Tibial nerve (tissue), 4 donors: ENCODE data around the gene SPATS2L. TPM values are rescaled to one million over a fixed set of nuclear protein-coding genes. Genes with fewer than 3 reads are reported as not detected.

Source experiments
- DNase-seq, 2 donors: peaks; one replicate each; pipeline ENCODE4 v3.0.0-alpha.2; 2019; ENCODE audit warnings: low spot score in 2 of 2
- H3K27ac ChIP-seq, 4 donors: fragments of 200-600 bp; sonication (generic) in 3 of 4; one replicate each; pipeline ENCODE4 v1.5.1; 2017 to 2019; ENCODE audit warnings: mild to moderate bottlenecking in 1 of 4
- H3K27me3 ChIP-seq, 2 donors: fragments of 200-600 bp; sonication (generic) in 1 of 2; one replicate each; pipeline versions ENCODE4 v1.5.1 to v1.6.0; 2017 to 2019
- H3K36me3 ChIP-seq, 3 donors: fragments of 200-600 bp; sonication (generic); one replicate each; pipeline ENCODE4 v1.5.1; 2018 to 2019
- H3K4me1 ChIP-seq, 4 donors: fragments of 200-600 bp; sonication (generic) in 3 of 4; one replicate each; pipeline ENCODE4 v1.5.1; 2017 to 2019
- H3K4me3 ChIP-seq, 4 donors: fragments of 200-600 bp; sonication (generic) in 3 of 4; one replicate each; pipeline ENCODE4 v1.5.1; 2017 to 2019; ENCODE audit warnings: mild to moderate bottlenecking in 1 of 4, moderate library complexity in 1 of 4
- H3K9me3 ChIP-seq, 4 donors: fragments of 200-600 bp; sonication (generic) in 3 of 4; one replicate each; pipeline ENCODE4 v1.5.1; 2017 to 2019
- CTCF ChIP-seq, 5 experiments: fragments of 200-600 bp in 3 of 5; fragments of 450-650 bp in 2 of 5; sonication (generic) in 3 of 5; IDR thresholded peaks; one replicate each; pipeline ENCODE4 v1.5.1; 2016 to 2019; ENCODE audit warnings: antibody characterized with exemption in 5 of 5, mild to moderate bottlenecking in 3 of 5, moderate library complexity in 2 of 5
- EP300 ChIP-seq, 2 donors: sonication (generic); formaldehyde crosslinking; IDR thresholded peaks; one replicate each; pipeline ENCODE4 v1.6.1; 2017; ENCODE audit warnings: antibody characterized with exemption in 2 of 2, mild to moderate bottlenecking in 1 of 2
- POLR2A ChIP-seq, 2 donors: fragments of 450-650 bp; IDR thresholded peaks; one replicate each; pipeline ENCODE4 v1.6.1; 2017; ENCODE audit warnings: antibody characterized with exemption in 2 of 2, mild to moderate bottlenecking in 2 of 2, moderate library complexity in 2 of 2
- WGBS, 2 donors: methylation state at CpG; one replicate each; pipeline ENCODE4 v1.1.5; 2018; 5-methylcytosine and 5-hydroxymethylcytosine counted together
- total RNA-seq, 4 donors: library from RNA; depleted of rRNA; stranded (reverse); fragments of >200 nt; gene quantifications; one replicate each; pipeline ENCODE4 v1.1.0, GENCODE V29; 2016

SPATS2L gene
- total RNA-seq, 4 donors from 2014 or later, result 50.9 to 74.1 (median 57.2) TPM

- WGBS, 2 donors, result 53 to 62% methylated on average over 5 of the region's 5 CpGs
- no peaks in the 10 kb centered on the region for H3K27me3 ChIP-seq
- no peak overlapping the region for H3K4me3 ChIP-seq
- TF ChIP-seq EP300 (IDR thresholded peaks at IDR 0.05), result no peak
- no peaks in the 10 kb centered on the region for H3K9me3 ChIP-seq
- no peaks in the 10 kb centered on the region for H3K36me3 ChIP-seq
- no peak overlapping the region for H3K27ac ChIP-seq
- H3K4me1 ChIP-seq, result peaks cover 0 to 16% (median 0%) of the 10 kb centered on the region in 4 donors
- no peak for DNase-seq
Measured at GRCh38 chr2:200297989-200298388, 8.5 kb upstream of the SPATS2L start.

- no peak for DNase-seq
- no peak for TF ChIP-seq EP300 (IDR thresholded peaks at IDR 0.05)
- no peak for TF ChIP-seq CTCF (IDR thresholded peaks at IDR 0.05)
- TF ChIP-seq POLR2A (IDR thresholded peaks at IDR 0.05), result no peak
- Histone ChIP-seq H3K9me3 (no peaks in the 10 kb centered on the region), H3K4me3 (no peak overlapping the region), H3K4me1 (peaks cover 0 to 16% (median 0%) of the 10 kb centered on the region in 4 donors), H3K36me3 (no peaks in the 10 kb centered on the region), H3K27me3 (no peaks in the 10 kb centered on the region), H3K27ac (no peak overlapping the region)
- WGBS, 2 donors, result 96 to 97% methylated on average over 3 of the region's 3 CpGs
Measured at GRCh38 chr2:200298816-200299215, 7.7 kb upstream of the SPATS2L start.

- no peaks in the 10 kb centered on the region for H3K9me3 ChIP-seq
- H3K4me3 ChIP-seq, result no peak overlapping the region
- H3K4me1 ChIP-seq, result peaks cover 0 to 18% (median 2%) of the 10 kb centered on the region in 4 donors
- TF ChIP-seq EP300 (IDR thresholded peaks at IDR 0.05), result no peak
- TF ChIP-seq CTCF (IDR thresholded peaks at IDR 0.05), result no peak
- no peak for TF ChIP-seq POLR2A (IDR thresholded peaks at IDR 0.05)
- WGBS, 2 donors, result 86 to 93% methylated on average over 1 of the region's 1 CpG
- no peak overlapping the region for H3K27ac ChIP-seq
- H3K27me3 ChIP-seq, result no peaks in the 10 kb centered on the region
- no peaks in the 10 kb centered on the region for H3K36me3 ChIP-seq
- no peak for DNase-seq
Measured at GRCh38 chr2:200300065-200300464, 6.4 kb upstream of the SPATS2L start.

- H3K9me3 ChIP-seq, result no peaks in the 10 kb centered on the region
- no peaks in the 10 kb centered on the region for H3K36me3 ChIP-seq
- no peak overlapping the region for H3K27ac ChIP-seq
- H3K27me3 ChIP-seq, result no peaks in the 10 kb centered on the region
- TF ChIP-seq EP300 (IDR thresholded peaks at IDR 0.05), result no peak
- no peak for TF ChIP-seq POLR2A (IDR thresholded peaks at IDR 0.05)
- TF ChIP-seq CTCF (IDR thresholded peaks at IDR 0.05), result no peak
- H3K4me3 ChIP-seq, result no peak overlapping the region
- 49 to 59% methylated on average over 4 of the region's 4 CpGs for WGBS, 2 donors
- DNase-seq, result no peak
- H3K4me1 ChIP-seq, result peaks cover 0 to 25% (median 2%) of the 10 kb centered on the region in 4 donors
Measured at GRCh38 chr2:200300638-200301314, 5.7 kb upstream of the SPATS2L start.

- Histone ChIP-seq H3K4me1 (peaks cover 0 to 25% (median 2%) of the 10 kb centered on the region in 4 donors), H3K27me3 (no peaks in the 10 kb centered on the region), H3K27ac (no peak overlapping the region), H3K4me3 (no peak overlapping the region), H3K9me3 (no peaks in the 10 kb centered on the region), H3K36me3 (no peaks in the 10 kb centered on the region)
- DNase-seq, result no peak
- TF ChIP-seq EP300 (IDR thresholded peaks at IDR 0.05) (no peak), POLR2A (IDR thresholded peaks at IDR 0.05) (no peak), CTCF (IDR thresholded peaks at IDR 0.05) (no peak)
- 73 to 74% methylated on average over 3 of the region's 3 CpGs for WGBS, 2 donors
Measured at GRCh38 chr2:200301953-200302858, 4.3 kb upstream of the SPATS2L start.
